ENCODE data around the gene CRIP1. TPM values are rescaled to one million over a fixed set of nuclear protein-coding genes. Genes with fewer than 3 reads are reported as not detected.

CRIP1 gene
- polyA plus RNA-seq, 1 donor from 2014 or later = 1,925 TPM

Other genes starting within 250 kb of the CRIP1 start
- gene BTBD6, start 238.4 kb upstream of the CRIP1 start, polyA plus RNA-seq = 2.3 TPM
- gene BRF1, start 185.9 kb upstream of the CRIP1 start, polyA plus RNA-seq = 8.4 TPM
- 3.8 TPM for gene PACS2, start 172.1 kb upstream of the CRIP1 start, polyA plus RNA-seq
- gene TEX22, start 88.3 kb upstream of the CRIP1 start, polyA plus RNA-seq = 1.0 TPM
- gene MTA1, start 67.1 kb upstream of the CRIP1 start, polyA plus RNA-seq = 3.7 TPM
- gene CRIP2, start 12.1 kb upstream of the CRIP1 start, polyA plus RNA-seq = 70.8 TPM
- 11.8 TPM for gene TEDC1, start 4.4 kb downstream of the CRIP1 start, polyA plus RNA-seq
- 5.5 TPM for gene TMEM121, start 39.7 kb downstream of the CRIP1 start, polyA plus RNA-seq

Data from IgD-negative memory B cell (primary cell).